HEK293 (cell line): Measurements from ENCODE around the gene RFXAP.

Source experiments
- EGR2 ChIP-seq: fragments of 450-650 bp; formaldehyde crosslinking; IDR thresholded peaks from 2 replicates; pipeline ENCODE4 v1.5.1; 2016; ENCODE audit warnings: low read depth, missing biosample characterization, missing genetic modification characterization
- GLIS2 ChIP-seq: fragments of 450-650 bp; formaldehyde crosslinking; IDR thresholded peaks from 2 replicates; pipeline ENCODE4 v1.5.1; 2016; ENCODE audit warnings: missing biosample characterization, missing genetic modification characterization
- KLF1 ChIP-seq: fragments of 450-650 bp; formaldehyde crosslinking; IDR thresholded peaks from 2 replicates; pipeline ENCODE4 v1.5.1; 2016; ENCODE audit warnings: missing biosample characterization, missing genetic modification characterization
- KLF8 ChIP-seq: fragments of 450-650 bp; formaldehyde crosslinking; IDR thresholded peaks from 2 replicates; pipeline ENCODE4 v1.5.1; 2016; ENCODE audit warnings: missing biosample characterization, missing genetic modification characterization
- YY1 ChIP-seq: fragments of 450-650 bp; formaldehyde crosslinking; IDR thresholded peaks from 2 replicates; pipeline ENCODE4 v1.5.1; 2018; ENCODE audit warnings: missing biosample characterization, missing genetic modification characterization
- ZBTB44 ChIP-seq: fragments of 450-650 bp; IDR thresholded peaks from 2 replicates; pipeline ENCODE4 v1.5.1; 2018; ENCODE audit warnings: missing biosample characterization, mild to moderate bottlenecking, missing genetic modification characterization
- ZBTB48 ChIP-seq: fragments of 450-650 bp; formaldehyde crosslinking; IDR thresholded peaks from 2 replicates; pipeline ENCODE4 v1.5.1; 2016; ENCODE audit warnings: missing biosample characterization, missing genetic modification characterization
- ZNF112 ChIP-seq: fragments of 450-650 bp; formaldehyde crosslinking; IDR thresholded peaks from 2 replicates; pipeline ENCODE4 v1.5.0; 2017; ENCODE audit warnings: missing biosample characterization, missing genetic modification characterization
- ZNF140 ChIP-seq: fragments of 450-650 bp; formaldehyde crosslinking; IDR thresholded peaks from 2 replicates; pipeline ENCODE4 v1.5.1; 2016; ENCODE audit warnings: missing biosample characterization, missing genetic modification characterization
- ZNF174 ChIP-seq: fragments of 450-650 bp; formaldehyde crosslinking; IDR thresholded peaks from 2 replicates; pipeline ENCODE4 v1.5.0; 2017; ENCODE audit warnings: missing biosample characterization, mild to moderate bottlenecking, missing genetic modification characterization
- ZNF211 ChIP-seq: fragments of 450-650 bp; formaldehyde crosslinking; IDR thresholded peaks from 2 replicates; pipeline ENCODE4 v1.5.1; 2016; ENCODE audit warnings: low read depth, missing biosample characterization, missing genetic modification characterization
- ZNF324 ChIP-seq: fragments of 450-650 bp; formaldehyde crosslinking; IDR thresholded peaks from 2 replicates; pipeline ENCODE4 v1.5.1; 2016; ENCODE audit warnings: missing biosample characterization, missing genetic modification characterization
- ZNF335 ChIP-seq: fragments of 450-650 bp; formaldehyde crosslinking; conservative IDR thresholded peaks from 2 replicates; pipeline ENCODE4 v1.5.1; 2016; ENCODE audit warnings: missing biosample characterization, missing genetic modification characterization
- ZNF366 ChIP-seq: fragments of 450-650 bp; formaldehyde crosslinking; conservative IDR thresholded peaks from 2 replicates; pipeline ENCODE4 v1.5.1; 2016; ENCODE audit warnings: missing biosample characterization, missing genetic modification characterization
- ZNF555 ChIP-seq: fragments of 450-650 bp; formaldehyde crosslinking; conservative IDR thresholded peaks from 2 replicates; pipeline ENCODE4 v1.5.1; 2017; ENCODE audit warnings: missing biosample characterization, mild to moderate bottlenecking, missing genetic modification characterization, inconsistent platforms
- ZNF660 ChIP-seq: fragments of 450-650 bp; IDR thresholded peaks from 2 replicates; pipeline ENCODE4 v1.5.1; 2018; ENCODE audit warnings: missing biosample characterization, mild to moderate bottlenecking, missing genetic modification characterization
- ZNF843 ChIP-seq: fragments of 450-650 bp; formaldehyde crosslinking; IDR thresholded peaks from 2 replicates; pipeline ENCODE4 v1.5.1; 2016; ENCODE audit warnings: missing biosample characterization, missing genetic modification characterization
- ZSCAN30 ChIP-seq: fragments of 450-650 bp; IDR thresholded peaks from 2 replicates; pipeline ENCODE4 v1.5.1; 2018; ENCODE audit warnings: missing biosample characterization, mild to moderate bottlenecking, missing genetic modification characterization, moderate library complexity
- TF ChIP-seq, protein P1 (sequence below): fragments of 450-650 bp; formaldehyde crosslinking; IDR thresholded peaks from 2 replicates; pipeline ENCODE4 v1.5.1; 2016; ENCODE audit warnings: missing biosample characterization, missing genetic modification characterization
- TF ChIP-seq, protein P2 (sequence below): fragments of 450-650 bp; formaldehyde crosslinking; IDR thresholded peaks from 2 replicates; pipeline ENCODE4 v1.5.1; 2016; ENCODE audit warnings: missing biosample characterization, missing genetic modification characterization
- TF ChIP-seq, protein P3 (sequence below): IDR thresholded peaks from 2 replicates; pipeline ENCODE4 v1.6.1; 2011; ENCODE audit warnings: mild to moderate bottlenecking, low read depth, low read length, borderline replicate concordance
- TF ChIP-seq, protein P4 (sequence below): fragments of 450-650 bp; formaldehyde crosslinking; IDR thresholded peaks from 2 replicates; pipeline ENCODE4 v1.5.1; 2016; ENCODE audit warnings: missing biosample characterization, missing genetic modification characterization, borderline replicate concordance
- TF ChIP-seq, protein P5 (sequence below): fragments of 450-650 bp; formaldehyde crosslinking; IDR thresholded peaks from 2 replicates; pipeline ENCODE4 v1.5.1; 2016; ENCODE audit warnings: missing biosample characterization, missing genetic modification characterization
- TF ChIP-seq, protein P6 (sequence below): fragments of 450-650 bp; formaldehyde crosslinking; IDR thresholded peaks from 2 replicates; pipeline ENCODE4 v1.5.1; 2016; ENCODE audit warnings: missing biosample characterization, missing genetic modification characterization
- TF ChIP-seq, protein P7 (sequence below): fragments of 450-650 bp; formaldehyde crosslinking; IDR thresholded peaks from 2 replicates; pipeline ENCODE4; 2016; ENCODE audit warnings: missing biosample characterization, missing genetic modification characterization

RFXAP gene

GRCh38 chr13:36818804-36819738 is at the start of gene RFXAP (continued):
- TF ChIP-seq, protein P1, sequence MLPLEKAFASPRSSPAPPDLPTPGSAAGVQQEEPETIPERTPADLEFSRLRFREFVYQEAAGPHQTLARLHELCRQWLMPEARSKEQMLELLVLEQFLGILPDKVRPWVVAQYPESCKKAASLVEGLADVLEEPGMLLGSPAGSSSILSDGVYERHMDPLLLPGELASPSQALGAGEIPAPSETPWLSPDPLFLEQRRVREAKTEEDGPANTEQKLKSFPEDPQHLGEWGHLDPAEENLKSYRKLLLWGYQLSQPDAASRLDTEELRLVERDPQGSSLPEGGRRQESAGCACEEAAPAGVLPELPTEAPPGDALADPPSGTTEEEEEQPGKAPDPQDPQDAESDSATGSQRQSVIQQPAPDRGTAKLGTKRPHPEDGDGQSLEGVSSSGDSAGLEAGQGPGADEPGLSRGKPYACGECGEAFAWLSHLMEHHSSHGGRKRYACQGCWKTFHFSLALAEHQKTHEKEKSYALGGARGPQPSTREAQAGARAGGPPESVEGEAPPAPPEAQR (tag by site-specific recombination), result no peak
- no peak for TF ChIP-seq ZNF366
- TF ChIP-seq, protein P2, sequence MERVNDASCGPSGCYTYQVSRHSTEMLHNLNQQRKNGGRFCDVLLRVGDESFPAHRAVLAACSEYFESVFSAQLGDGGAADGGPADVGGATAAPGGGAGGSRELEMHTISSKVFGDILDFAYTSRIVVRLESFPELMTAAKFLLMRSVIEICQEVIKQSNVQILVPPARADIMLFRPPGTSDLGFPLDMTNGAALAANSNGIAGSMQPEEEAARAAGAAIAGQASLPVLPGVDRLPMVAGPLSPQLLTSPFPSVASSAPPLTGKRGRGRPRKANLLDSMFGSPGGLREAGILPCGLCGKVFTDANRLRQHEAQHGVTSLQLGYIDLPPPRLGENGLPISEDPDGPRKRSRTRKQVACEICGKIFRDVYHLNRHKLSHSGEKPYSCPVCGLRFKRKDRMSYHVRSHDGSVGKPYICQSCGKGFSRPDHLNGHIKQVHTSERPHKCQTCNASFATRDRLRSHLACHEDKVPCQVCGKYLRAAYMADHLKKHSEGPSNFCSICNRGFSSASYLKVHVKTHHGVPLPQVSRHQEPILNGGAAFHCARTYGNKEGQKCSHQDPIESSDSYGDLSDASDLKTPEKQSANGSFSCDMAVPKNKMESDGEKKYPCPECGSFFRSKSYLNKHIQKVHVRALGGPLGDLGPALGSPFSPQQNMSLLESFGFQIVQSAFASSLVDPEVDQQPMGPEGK, result peak; percentile 93
- peak; percentile 59 for TF ChIP-seq EGR2 (tag by site-specific recombination)
- peak; percentile 58 for TF ChIP-seq ZSCAN30
- 0 out of 2 replicates have a peak, but pooled peaks have one; percentile 43 for TF ChIP-seq ZBTB44 (tag by site-specific recombination)
- no peak for TF ChIP-seq KLF1 (tag by site-specific recombination)
- no peak for TF ChIP-seq ZNF174 (tag by site-specific recombination)
- TF ChIP-seq ZNF324, result no peak
- TF ChIP-seq ZNF843 (tag by site-specific recombination), result no peak
- TF ChIP-seq GLIS2 (tag by site-specific recombination), result peak; percentile 95
- TF ChIP-seq ZBTB48 (tag by site-specific recombination), result no peak; the same call in 1 of the 2 replicates
- TF ChIP-seq, protein P3, sequence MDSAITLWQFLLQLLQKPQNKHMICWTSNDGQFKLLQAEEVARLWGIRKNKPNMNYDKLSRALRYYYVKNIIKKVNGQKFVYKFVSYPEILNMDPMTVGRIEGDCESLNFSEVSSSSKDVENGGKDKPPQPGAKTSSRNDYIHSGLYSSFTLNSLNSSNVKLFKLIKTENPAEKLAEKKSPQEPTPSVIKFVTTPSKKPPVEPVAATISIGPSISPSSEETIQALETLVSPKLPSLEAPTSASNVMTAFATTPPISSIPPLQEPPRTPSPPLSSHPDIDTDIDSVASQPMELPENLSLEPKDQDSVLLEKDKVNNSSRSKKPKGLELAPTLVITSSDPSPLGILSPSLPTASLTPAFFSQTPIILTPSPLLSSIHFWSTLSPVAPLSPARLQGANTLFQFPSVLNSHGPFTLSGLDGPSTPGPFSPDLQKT, result no peak
- TF ChIP-seq, protein P4, sequence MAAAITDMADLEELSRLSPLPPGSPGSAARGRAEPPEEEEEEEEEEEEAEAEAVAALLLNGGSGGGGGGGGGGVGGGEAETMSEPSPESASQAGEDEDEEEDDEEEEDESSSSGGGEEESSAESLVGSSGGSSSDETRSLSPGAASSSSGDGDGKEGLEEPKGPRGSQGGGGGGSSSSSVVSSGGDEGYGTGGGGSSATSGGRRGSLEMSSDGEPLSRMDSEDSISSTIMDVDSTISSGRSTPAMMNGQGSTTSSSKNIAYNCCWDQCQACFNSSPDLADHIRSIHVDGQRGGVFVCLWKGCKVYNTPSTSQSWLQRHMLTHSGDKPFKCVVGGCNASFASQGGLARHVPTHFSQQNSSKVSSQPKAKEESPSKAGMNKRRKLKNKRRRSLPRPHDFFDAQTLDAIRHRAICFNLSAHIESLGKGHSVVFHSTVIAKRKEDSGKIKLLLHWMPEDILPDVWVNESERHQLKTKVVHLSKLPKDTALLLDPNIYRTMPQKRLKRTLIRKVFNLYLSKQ (tag by site-specific recombination), result no peak
- no peak for TF ChIP-seq ZNF140
- TF ChIP-seq ZNF660, result peak; percentile 46
- no peak for TF ChIP-seq ZNF112
- no peak for TF ChIP-seq ZNF555 (tag by site-specific recombination)
- no peak for TF ChIP-seq ZNF211 (tag by site-specific recombination)
- no peak for TF ChIP-seq YY1 (tag by site-specific recombination)
- TF ChIP-seq, protein P5, sequence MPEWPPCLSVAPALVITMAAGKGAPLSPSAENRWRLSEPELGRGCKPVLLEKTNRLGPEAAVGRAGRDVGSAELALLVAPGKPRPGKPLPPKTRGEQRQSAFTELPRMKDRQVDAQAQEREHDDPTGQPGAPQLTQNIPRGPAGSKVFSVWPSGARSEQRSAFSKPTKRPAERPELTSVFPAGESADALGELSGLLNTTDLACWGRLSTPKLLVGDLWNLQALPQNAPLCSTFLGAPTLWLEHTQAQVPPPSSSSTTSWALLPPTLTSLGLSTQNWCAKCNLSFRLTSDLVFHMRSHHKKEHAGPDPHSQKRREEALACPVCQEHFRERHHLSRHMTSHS, result no peak
- peak; percentile 61 for TF ChIP-seq ZNF335
- TF ChIP-seq, protein P6, sequence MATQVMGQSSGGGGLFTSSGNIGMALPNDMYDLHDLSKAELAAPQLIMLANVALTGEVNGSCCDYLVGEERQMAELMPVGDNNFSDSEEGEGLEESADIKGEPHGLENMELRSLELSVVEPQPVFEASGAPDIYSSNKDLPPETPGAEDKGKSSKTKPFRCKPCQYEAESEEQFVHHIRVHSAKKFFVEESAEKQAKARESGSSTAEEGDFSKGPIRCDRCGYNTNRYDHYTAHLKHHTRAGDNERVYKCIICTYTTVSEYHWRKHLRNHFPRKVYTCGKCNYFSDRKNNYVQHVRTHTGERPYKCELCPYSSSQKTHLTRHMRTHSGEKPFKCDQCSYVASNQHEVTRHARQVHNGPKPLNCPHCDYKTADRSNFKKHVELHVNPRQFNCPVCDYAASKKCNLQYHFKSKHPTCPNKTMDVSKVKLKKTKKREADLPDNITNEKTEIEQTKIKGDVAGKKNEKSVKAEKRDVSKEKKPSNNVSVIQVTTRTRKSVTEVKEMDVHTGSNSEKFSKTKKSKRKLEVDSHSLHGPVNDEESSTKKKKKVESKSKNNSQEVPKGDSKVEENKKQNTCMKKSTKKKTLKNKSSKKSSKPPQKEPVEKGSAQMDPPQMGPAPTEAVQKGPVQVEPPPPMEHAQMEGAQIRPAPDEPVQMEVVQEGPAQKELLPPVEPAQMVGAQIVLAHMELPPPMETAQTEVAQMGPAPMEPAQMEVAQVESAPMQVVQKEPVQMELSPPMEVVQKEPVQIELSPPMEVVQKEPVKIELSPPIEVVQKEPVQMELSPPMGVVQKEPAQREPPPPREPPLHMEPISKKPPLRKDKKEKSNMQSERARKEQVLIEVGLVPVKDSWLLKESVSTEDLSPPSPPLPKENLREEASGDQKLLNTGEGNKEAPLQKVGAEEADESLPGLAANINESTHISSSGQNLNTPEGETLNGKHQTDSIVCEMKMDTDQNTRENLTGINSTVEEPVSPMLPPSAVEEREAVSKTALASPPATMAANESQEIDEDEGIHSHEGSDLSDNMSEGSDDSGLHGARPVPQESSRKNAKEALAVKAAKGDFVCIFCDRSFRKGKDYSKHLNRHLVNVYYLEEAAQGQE (tag by site-specific recombination), result no peak
- TF ChIP-seq KLF8 (tag by site-specific recombination), result peak; percentile 21; the same call in 1 of the 2 replicates
- TF ChIP-seq, protein P7, sequence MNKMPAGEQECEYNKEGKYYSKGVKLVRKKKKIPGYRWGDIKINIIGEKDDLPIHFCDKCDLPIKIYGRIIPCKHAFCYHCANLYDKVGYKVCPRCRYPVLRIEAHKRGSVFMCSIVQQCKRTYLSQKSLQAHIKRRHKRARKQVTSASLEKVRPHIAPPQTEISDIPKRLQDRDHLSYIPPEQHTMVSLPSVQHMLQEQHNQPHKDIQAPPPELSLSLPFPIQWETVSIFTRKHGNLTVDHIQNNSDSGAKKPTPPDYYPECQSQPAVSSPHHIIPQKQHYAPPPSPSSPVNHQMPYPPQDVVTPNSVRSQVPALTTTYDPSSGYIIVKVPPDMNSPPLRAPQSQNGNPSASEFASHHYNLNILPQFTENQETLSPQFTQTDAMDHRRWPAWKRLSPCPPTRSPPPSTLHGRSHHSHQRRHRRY (tag by site-specific recombination), result no peak
